Activated CD4-positive, alpha-beta T cell treated with anti-CD3 and anti-CD28 coated beads, Interleukin-2, amount 50 U/mL, for 16 hours (primary cell): Measurements from ENCODE around the gene CARS1.

ENCODE experiments used
- DNase-seq: peaks from one replicate; pipeline ENCODE4 v3.0.0-alpha.2; 2020

The CARS1 gene

GRCh38 chr11:2952290-2952689, 104.9 kb downstream of the CARS1 start:
- DNase-seq: no peak

GRCh38 chr11:2951231-2952110, 105.8 kb downstream of the CARS1 start:
- DNase-seq: no peak
